SK-N-SH treated with all-trans-retinoic acid at 6 μM for 48 hours (cell line): ENCODE measurements around the gene TMEM163.

Experiments used
- ATAC-seq: fragments of 200-7000 bp; cut with Tn5 transposase; 3 replicates; pipeline ENCODE4 v1.9.1; 2020; ENCODE audit warnings: mild to moderate bottlenecking, moderate library complexity
- ARNTL ChIP-seq: fragments of 450-650 bp; formaldehyde crosslinking; IDR thresholded peaks from 2 replicates; pipeline ENCODE4 v1.5.0; 2020; ENCODE audit warnings: low read depth, mild to moderate bottlenecking, moderate library complexity, borderline replicate concordance
- BACH2 ChIP-seq: fragments of 250-450 bp; sonication (Bioruptor Pico); IDR thresholded peaks from 2 replicates; pipeline ENCODE4 v1.9.0; 2021; ENCODE audit warnings: mild to moderate bottlenecking, borderline replicate concordance
- CSDC2 ChIP-seq: fragments of 250-450 bp; sonication (Bioruptor Pico); IDR thresholded peaks from 2 replicates; pipeline ENCODE4 v1.5.0; 2020; ENCODE audit warnings: mild to moderate bottlenecking, moderate library complexity
- ESRRG ChIP-seq: fragments of 250-450 bp; sonication (Bioruptor Pico); IDR thresholded peaks from 2 replicates; pipeline ENCODE4 v1.6.1; 2021; ENCODE audit warnings: mild to moderate bottlenecking
- GLIS3 ChIP-seq: fragments of 250-450 bp; sonication (Bioruptor Pico); IDR thresholded peaks from 2 replicates; pipeline ENCODE4 v1.5.0; 2020; ENCODE audit warnings: mild to moderate bottlenecking, moderate library complexity
- ISL1 ChIP-seq: fragments of 250-450 bp; sonication (Bioruptor Pico); IDR thresholded peaks from 2 replicates; pipeline ENCODE4 v2.1.2; 2022; ENCODE audit warnings: mild to moderate bottlenecking, moderate library complexity
- OSR1 ChIP-seq: fragments of 250-450 bp; sonication (Bioruptor Pico); IDR thresholded peaks from 2 replicates; pipeline ENCODE4 v1.8.0; 2022; ENCODE audit warnings: moderate library complexity, mild to moderate bottlenecking, inconsistent platforms
- RARB ChIP-seq: fragments of 250-450 bp; sonication (Bioruptor Pico); IDR thresholded peaks from 2 replicates; pipeline ENCODE4 v1.8.0; 2021; ENCODE audit warnings: mild to moderate bottlenecking, moderate library complexity
- TCF4 ChIP-seq: fragments of 250-450 bp; sonication (Bioruptor Pico); IDR thresholded peaks from 2 replicates; pipeline ENCODE4 v1.8.0; 2021; ENCODE audit warnings: mild to moderate bottlenecking, moderate library complexity, borderline replicate concordance
- TOX ChIP-seq: fragments of 250-450 bp; sonication (Bioruptor Pico); IDR thresholded peaks from 2 replicates; pipeline ENCODE4 v1.8.0; 2021; ENCODE audit warnings: mild to moderate bottlenecking, moderate library complexity, borderline replicate concordance
- ZC3H10 ChIP-seq: fragments of 250-450 bp; sonication (Bioruptor Pico); IDR thresholded peaks from 2 replicates; pipeline ENCODE4 v1.5.1; 2021; ENCODE audit warnings: mild to moderate bottlenecking, moderate library complexity
- ZFP3 ChIP-seq: fragments of 250-450 bp; sonication (Bioruptor Pico); IDR thresholded peaks from 2 replicates; pipeline ENCODE4 v1.5.0; 2020; ENCODE audit warnings: mild to moderate bottlenecking, moderate library complexity
- ZFP30 ChIP-seq: fragments of 450-650 bp; formaldehyde crosslinking; IDR thresholded peaks from 2 replicates; pipeline ENCODE4 v1.5.0; 2022; ENCODE audit warnings: mild to moderate bottlenecking, moderate library complexity
- ZNF565 ChIP-seq: fragments of 450-650 bp; formaldehyde crosslinking; conservative IDR thresholded peaks from 2 replicates; pipeline ENCODE4 v1.5.0; 2020; ENCODE audit warnings: low read depth, mild to moderate bottlenecking, moderate library complexity
- ZNF70 ChIP-seq: fragments of 450-650 bp; formaldehyde crosslinking; IDR thresholded peaks from 2 replicates; pipeline ENCODE4 v1.5.0; 2020; ENCODE audit warnings: mild to moderate bottlenecking, moderate library complexity
- TF ChIP-seq, protein P1 (sequence below): fragments of 250-450 bp; sonication (Bioruptor Pico); IDR thresholded peaks from 2 replicates; pipeline ENCODE4 v1.8.0; 2021; ENCODE audit warnings: low read depth, mild to moderate bottlenecking, moderate library complexity, borderline replicate concordance
- TF ChIP-seq, protein P2 (sequence below): fragments of 250-450 bp; sonication (Bioruptor Pico); IDR thresholded peaks from 2 replicates; pipeline ENCODE4 v1.5.1; 2020; ENCODE audit warnings: low read depth, mild to moderate bottlenecking, moderate library complexity
- TF ChIP-seq, protein P3 (sequence below): fragments of 250-450 bp; sonication (Bioruptor Pico); IDR thresholded peaks from 2 replicates; pipeline ENCODE4 v1.8.0; 2020; ENCODE audit warnings: mild to moderate bottlenecking, moderate library complexity, borderline replicate concordance
- TF ChIP-seq, protein P4 (sequence below): fragments of 250-450 bp; sonication (Bioruptor Pico); IDR thresholded peaks from 2 replicates; pipeline ENCODE4 v1.5.0; 2020; ENCODE audit warnings: mild to moderate bottlenecking, moderate library complexity
- TF ChIP-seq, protein P5 (sequence below): fragments of 250-450 bp; sonication (Bioruptor Pico); IDR thresholded peaks from 2 replicates; pipeline ENCODE4 v1.5.1; 2021; ENCODE audit warnings: mild to moderate bottlenecking, moderate library complexity

TMEM163 gene

DNA sequence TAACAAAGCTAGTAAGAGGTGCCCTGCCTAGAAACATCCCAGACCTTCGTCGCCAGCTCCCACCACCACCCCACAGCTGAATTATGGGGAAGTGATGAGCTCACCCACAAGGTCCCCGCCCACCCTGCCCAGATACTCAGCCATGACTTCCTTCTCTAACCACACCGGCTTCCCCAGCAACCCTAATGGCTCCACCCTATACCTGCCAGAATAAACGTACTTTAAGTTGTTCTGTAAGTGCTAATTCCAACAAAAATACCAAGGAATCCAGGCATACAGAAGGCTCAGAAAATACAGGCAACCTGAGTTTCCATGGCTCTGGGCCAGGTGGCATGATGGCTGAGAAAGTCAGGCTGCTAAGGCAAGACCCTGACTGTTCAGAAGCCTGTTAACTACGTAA lies 39.1 kb downstream of the TMEM163 start:
- TF ChIP-seq, protein P1, sequence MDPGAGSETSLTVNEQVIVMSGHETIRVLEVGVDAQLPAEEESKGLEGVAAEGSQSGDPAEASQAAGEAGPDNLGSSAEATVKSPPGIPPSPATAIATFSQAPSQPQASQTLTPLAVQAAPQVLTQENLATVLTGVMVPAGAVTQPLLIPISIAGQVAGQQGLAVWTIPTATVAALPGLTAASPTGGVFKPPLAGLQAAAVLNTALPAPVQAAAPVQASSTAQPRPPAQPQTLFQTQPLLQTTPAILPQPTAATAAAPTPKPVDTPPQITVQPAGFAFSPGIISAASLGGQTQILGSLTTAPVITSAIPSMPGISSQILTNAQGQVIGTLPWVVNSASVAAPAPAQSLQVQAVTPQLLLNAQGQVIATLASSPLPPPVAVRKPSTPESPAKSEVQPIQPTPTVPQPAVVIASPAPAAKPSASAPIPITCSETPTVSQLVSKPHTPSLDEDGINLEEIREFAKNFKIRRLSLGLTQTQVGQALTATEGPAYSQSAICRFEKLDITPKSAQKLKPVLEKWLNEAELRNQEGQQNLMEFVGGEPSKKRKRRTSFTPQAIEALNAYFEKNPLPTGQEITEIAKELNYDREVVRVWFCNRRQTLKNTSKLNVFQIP (CRISPR knock-in tag), result no peak
- TF ChIP-seq BACH2 (CRISPR knock-in tag) (no peak), ZFP3 (no peak), ZC3H10 (CRISPR knock-in tag) (no peak), ZFP30 (no peak), TCF4 (CRISPR knock-in tag) (no peak), RARB (CRISPR knock-in tag) (no peak), GLIS3 (CRISPR knock-in tag) (no peak), ISL1 (no peak), CSDC2 (CRISPR knock-in tag) (no peak), ESRRG (no peak), ZNF565 (CRISPR knock-in tag) (no peak)
- TF ChIP-seq, protein P2, sequence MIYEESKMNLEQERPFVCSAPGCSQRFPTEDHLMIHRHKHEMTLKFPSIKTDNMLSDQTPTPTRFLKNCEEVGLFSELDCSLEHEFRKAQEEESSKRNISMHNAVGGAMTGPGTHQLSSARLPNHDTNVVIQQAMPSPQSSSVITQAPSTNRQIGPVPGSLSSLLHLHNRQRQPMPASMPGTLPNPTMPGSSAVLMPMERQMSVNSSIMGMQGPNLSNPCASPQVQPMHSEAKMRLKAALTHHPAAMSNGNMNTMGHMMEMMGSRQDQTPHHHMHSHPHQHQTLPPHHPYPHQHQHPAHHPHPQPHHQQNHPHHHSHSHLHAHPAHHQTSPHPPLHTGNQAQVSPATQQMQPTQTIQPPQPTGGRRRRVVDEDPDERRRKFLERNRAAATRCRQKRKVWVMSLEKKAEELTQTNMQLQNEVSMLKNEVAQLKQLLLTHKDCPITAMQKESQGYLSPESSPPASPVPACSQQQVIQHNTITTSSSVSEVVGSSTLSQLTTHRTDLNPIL (CRISPR knock-in tag), result no peak
- no peak for ATAC-seq

DNA sequence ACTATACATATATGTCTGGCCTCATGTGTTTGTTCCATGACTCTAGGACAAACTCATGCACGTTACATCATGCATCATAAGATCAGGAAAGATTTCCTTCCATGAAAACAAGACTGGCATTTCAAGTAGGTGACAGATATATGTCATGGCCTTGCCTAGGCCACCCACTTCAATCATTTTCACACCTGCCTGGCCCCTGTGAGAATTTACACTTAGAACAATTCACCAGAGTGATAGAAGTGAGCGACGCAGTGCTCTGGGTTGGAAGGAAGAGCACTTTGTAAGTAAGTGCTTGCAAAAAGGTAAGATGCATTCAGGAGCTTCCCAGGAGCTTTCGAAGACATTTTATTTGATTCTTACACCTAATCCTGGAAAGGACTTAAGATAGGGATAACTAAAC lies 39.5 kb downstream of the TMEM163 start:
- TF ChIP-seq BACH2 (CRISPR knock-in tag), result no peak
- TF ChIP-seq ESRRG, result no peak
- no peak for TF ChIP-seq ZC3H10 (CRISPR knock-in tag)
- no peak for TF ChIP-seq ZNF70 (CRISPR knock-in tag)
- TF ChIP-seq ZFP3, result no peak
- TF ChIP-seq RARB (CRISPR knock-in tag), result no peak
- no peak for TF ChIP-seq OSR1
- TF ChIP-seq, protein P3, sequence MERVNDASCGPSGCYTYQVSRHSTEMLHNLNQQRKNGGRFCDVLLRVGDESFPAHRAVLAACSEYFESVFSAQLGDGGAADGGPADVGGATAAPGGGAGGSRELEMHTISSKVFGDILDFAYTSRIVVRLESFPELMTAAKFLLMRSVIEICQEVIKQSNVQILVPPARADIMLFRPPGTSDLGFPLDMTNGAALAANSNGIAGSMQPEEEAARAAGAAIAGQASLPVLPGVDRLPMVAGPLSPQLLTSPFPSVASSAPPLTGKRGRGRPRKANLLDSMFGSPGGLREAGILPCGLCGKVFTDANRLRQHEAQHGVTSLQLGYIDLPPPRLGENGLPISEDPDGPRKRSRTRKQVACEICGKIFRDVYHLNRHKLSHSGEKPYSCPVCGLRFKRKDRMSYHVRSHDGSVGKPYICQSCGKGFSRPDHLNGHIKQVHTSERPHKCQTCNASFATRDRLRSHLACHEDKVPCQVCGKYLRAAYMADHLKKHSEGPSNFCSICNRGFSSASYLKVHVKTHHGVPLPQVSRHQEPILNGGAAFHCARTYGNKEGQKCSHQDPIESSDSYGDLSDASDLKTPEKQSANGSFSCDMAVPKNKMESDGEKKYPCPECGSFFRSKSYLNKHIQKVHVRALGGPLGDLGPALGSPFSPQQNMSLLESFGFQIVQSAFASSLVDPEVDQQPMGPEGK (CRISPR knock-in tag), result no peak
- TF ChIP-seq, protein P1 (CRISPR knock-in tag), result no peak
- TF ChIP-seq ARNTL (CRISPR knock-in tag), result no peak
- TF ChIP-seq, protein P4, sequence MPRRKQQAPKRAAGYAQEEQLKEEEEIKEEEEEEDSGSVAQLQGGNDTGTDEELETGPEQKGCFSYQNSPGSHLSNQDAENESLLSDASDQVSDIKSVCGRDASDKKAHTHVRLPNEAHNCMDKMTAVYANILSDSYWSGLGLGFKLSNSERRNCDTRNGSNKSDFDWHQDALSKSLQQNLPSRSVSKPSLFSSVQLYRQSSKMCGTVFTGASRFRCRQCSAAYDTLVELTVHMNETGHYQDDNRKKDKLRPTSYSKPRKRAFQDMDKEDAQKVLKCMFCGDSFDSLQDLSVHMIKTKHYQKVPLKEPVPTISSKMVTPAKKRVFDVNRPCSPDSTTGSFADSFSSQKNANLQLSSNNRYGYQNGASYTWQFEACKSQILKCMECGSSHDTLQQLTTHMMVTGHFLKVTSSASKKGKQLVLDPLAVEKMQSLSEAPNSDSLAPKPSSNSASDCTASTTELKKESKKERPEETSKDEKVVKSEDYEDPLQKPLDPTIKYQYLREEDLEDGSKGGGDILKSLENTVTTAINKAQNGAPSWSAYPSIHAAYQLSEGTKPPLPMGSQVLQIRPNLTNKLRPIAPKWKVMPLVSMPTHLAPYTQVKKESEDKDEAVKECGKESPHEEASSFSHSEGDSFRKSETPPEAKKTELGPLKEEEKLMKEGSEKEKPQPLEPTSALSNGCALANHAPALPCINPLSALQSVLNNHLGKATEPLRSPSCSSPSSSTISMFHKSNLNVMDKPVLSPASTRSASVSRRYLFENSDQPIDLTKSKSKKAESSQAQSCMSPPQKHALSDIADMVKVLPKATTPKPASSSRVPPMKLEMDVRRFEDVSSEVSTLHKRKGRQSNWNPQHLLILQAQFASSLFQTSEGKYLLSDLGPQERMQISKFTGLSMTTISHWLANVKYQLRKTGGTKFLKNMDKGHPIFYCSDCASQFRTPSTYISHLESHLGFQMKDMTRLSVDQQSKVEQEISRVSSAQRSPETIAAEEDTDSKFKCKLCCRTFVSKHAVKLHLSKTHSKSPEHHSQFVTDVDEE (CRISPR knock-in tag), result no peak
- TF ChIP-seq ZFP30, result no peak
- no peak for TF ChIP-seq TCF4 (CRISPR knock-in tag)
- ATAC-seq, result no peak

DNA sequence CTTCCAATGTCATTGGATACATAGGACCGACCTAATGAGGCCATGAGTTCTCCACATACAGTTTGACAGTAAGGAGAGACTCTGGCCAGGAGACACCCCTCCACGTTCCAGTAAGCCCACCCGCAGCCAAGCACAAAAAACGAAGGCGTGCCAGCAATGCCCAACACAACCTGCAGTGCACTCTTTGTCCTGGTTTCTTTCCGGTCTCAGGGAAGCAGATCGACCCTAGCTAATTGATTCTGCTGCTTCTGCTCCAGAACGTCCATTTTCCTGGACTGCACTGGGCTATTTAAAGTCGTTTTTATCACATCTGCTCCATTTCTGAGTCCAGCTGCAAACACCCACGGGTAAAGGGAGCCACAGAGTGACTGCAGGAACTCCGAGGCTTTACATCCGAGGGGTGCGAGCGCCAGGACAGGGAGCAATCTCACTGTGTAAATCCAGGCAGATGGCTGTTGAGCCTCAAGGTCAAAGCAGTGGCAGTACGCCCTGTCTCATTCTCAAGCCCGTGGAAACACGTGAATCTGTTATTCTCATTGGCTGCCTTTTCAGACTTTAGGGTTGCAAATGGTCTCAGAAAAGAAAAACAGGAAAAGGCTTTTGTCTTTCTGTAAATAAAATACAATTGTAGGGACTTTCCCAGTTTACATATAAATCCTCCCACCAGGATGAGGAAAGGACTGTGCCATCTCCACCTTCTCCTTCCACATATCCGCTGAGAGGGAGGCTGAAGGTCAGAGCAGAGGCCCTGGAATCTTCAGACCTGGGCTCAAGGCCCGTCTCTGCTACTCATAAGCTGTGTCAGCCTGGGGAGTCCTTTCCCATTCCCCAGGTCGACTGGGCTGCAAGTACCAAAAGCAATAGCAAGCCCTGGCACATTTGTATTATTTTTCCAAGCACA lies 40.7 kb downstream of the TMEM163 start:
- no peak for ATAC-seq
- TF ChIP-seq RARB (CRISPR knock-in tag) (no peak), BACH2 (CRISPR knock-in tag) (no peak), ZFP30 (no peak), ZFP3 (no peak), TOX (CRISPR knock-in tag) (no peak), ARNTL (CRISPR knock-in tag) (no peak), GLIS3 (CRISPR knock-in tag) (no peak), TCF4 (CRISPR knock-in tag) (no peak)
- TF ChIP-seq, protein P5, sequence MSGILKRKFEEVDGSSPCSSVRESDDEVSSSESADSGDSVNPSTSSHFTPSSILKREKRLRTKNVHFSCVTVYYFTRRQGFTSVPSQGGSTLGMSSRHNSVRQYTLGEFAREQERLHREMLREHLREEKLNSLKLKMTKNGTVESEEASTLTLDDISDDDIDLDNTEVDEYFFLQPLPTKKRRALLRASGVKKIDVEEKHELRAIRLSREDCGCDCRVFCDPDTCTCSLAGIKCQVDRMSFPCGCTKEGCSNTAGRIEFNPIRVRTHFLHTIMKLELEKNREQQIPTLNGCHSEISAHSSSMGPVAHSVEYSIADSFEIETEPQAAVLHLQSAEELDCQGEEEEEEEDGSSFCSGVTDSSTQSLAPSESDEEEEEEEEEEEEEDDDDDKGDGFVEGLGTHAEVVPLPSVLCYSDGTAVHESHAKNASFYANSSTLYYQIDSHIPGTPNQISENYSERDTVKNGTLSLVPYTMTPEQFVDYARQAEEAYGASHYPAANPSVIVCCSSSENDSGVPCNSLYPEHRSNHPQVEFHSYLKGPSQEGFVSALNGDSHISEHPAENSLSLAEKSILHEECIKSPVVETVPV (CRISPR knock-in tag), result no peak
- TF ChIP-seq, protein P2 (CRISPR knock-in tag), result no peak
